ENCODE results near the gene GPR161. TPM values are rescaled to one million over a fixed set of nuclear protein-coding genes. Genes with fewer than 3 reads are reported as not detected.

Gene GPR161
- polyA plus RNA-seq, 2 of the 4 experiments (the other 2 are of a cell fraction): 7.8 to 9.4 TPM

DNA sequence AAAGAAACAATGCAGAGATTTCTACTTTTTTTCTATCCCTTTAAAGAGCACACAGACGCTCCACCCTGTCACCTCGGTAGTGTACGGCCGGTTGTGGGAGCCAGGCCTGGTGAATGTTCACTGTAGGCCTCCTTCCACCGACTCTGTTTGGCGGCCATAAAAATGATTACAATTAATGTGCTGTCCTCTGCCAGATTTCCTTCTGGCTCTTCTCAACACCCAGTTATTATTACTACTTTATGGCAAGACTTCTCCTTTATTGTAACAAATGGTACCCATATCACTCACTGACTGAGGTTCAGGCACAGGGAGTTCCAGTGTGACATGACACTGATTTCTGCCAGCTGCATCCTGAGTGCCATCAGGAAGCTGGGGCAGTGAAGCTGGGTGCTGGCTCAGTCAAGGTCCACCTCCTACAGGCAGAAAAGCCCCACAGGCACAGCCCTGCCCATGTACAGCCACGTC, 37.4 kb downstream of the GPR161 start:
- FAIRE-seq: no peak
- Histone ChIP-seq H3K4me3 (no peak overlapping the region), H3K4me2 (no peak overlapping the region), H3K4me1 (no peaks in the 10 kb centered on the region), H3K27ac (no peak overlapping the region), H3K9me3 (no peaks in the 10 kb centered on the region)
- ATAC-seq: no peak
- no peak for TF ChIP-seq FOXS1 (CRISPR knock-in tag; IDR thresholded peaks at IDR 0.05)
- no peak for TF ChIP-seq PHF8 (IDR thresholded peaks at IDR 0.05; ENCODE audit: borderline replicate concordance, low read depth)
- no peak for TF ChIP-seq NFE2L2 (conservative IDR thresholded peaks at IDR 0.05; ENCODE audit: low read length)
- no peak for TF ChIP-seq SMC3 (IDR thresholded peaks at IDR 0.05)
- TF ChIP-seq ZNF302 (CRISPR knock-in tag; IDR thresholded peaks at IDR 0.05): no peak
- TF ChIP-seq, protein P1, sequence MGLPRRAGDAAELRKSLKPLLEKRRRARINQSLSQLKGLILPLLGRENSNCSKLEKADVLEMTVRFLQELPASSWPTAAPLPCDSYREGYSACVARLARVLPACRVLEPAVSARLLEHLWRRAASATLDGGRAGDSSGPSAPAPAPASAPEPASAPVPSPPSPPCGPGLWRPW (IDR thresholded peaks at IDR 0.05): no peak
- TF ChIP-seq POLR2A (IDR thresholded peaks at IDR 0.05; ENCODE audit: low read length): no peak
- TF ChIP-seq, protein P2, sequence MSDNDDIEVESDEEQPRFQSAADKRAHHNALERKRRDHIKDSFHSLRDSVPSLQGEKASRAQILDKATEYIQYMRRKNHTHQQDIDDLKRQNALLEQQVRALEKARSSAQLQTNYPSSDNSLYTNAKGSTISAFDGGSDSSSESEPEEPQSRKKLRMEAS (IDR thresholded peaks at IDR 0.05): no peak
- TF ChIP-seq TFCP2L1 (CRISPR knock-in tag; IDR thresholded peaks at IDR 0.05): no peak
- TF ChIP-seq HOXA7 (CRISPR knock-in tag; IDR thresholded peaks at IDR 0.05): no peak
- no peak for TF ChIP-seq USF2 (IDR thresholded peaks at IDR 0.05)
- no peak for TF ChIP-seq ZFP36 (IDR thresholded peaks at IDR 0.05; ENCODE audit: borderline replicate concordance, partially characterized antibody)
- TF ChIP-seq RFX5 (IDR thresholded peaks at IDR 0.05): no peak
- TF ChIP-seq FOSB (CRISPR knock-in tag; IDR thresholded peaks at IDR 0.05): no peak
- CTCF ChIA-PET: interaction anchor here (10.5 kb wide), 1 partner anchor 16 kb away, joined by 94 read pairs; no protein-coding TSS in a partner anchor
- WGBS (ENCODE audit: missing lambda C conversion rate): 88% methylated on average over 7 of the region's 7 CpGs
- POLR2A ChIA-PET: no interaction called here
- DNase-seq (ENCODE audit: low read depth in 1 of 2, low spot score in 1 of 2): no peak

DNA sequence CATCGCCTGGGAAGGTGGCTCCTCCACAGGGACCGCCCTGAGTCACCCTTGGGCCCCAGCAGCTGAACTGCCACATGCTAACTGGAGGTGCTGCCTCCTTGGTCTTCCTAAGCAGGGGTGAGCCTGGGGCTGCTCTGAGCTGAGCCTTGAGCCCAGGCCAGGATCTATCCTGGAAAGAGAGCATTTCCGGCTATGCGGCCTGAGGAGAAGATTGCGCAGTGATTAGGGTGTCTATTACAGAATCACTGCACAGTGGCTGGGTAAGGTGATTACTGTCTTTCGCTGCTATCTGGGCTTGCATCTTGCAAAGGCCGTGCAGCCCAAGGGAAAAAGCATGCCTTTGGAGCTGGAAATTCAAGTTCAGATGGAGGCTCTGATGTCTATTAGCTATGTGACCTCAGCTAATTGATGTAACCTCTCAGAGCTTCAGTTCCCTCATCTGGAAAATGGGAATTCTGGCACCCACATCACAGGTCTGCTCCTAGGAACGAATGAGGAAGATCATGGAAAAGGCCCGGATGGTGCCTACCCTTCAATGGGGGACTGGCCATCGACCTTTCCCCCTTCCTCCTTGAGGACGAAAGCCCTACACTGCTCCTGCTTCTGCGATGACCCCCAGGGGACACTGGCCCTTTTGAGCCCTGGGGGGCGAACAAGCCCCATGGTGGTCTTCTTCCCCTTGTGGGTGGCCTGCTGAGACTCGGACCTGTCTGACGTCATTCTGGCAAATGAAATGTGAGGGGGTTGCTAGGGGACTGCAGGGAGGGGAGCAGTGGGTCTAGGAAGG, 38.0 kb downstream of the GPR161 start:
- no peak; a peak in 1 of 6 replicates for ATAC-seq

DNA sequence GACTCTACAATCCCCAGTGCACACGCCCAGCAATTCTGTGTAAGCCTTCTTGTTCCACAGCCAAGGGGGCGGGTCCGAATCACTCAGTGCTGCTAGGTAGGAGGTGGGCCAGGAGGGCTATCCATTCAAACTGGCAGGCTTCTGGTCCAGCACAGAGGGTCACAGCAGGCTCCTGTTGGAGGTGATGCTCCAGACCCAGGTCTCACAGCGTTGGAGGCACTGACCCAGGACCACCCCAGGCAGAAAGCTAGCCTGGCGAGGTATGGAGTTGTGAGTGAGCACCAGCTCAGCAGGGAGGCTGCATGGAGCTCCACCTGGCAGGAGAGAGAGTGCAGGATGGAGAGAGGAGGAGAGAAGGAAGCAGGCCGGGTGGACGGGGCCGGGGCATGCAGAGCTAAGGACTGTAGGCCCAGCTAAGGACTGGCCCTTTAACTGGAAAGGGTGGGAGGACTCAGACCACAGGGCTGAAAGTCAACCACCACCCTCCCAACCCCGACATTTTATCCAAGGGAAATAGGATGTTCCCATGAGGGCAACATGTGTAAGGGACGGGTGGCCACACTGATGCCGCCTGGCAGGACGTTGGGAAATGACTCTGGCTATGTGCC, 38.7 kb downstream of the GPR161 start:
- Histone ChIP-seq H3K9me3 (no peaks in the 10 kb centered on the region), H3K4me3 (no peak overlapping the region), H3K27ac (no peak overlapping the region), H3K4me2 (no peak overlapping the region), H3K4me1 (no peaks in the 10 kb centered on the region)
- DNase-seq (ENCODE audit: low read depth in 1 of 2, low spot score in 1 of 2) (no peak), ATAC-seq (no peak), FAIRE-seq (no peak)
- WGBS (ENCODE audit: missing lambda C conversion rate): 84% methylated on average over 12 of the region's 12 CpGs
- TF ChIP-seq, protein P3, sequence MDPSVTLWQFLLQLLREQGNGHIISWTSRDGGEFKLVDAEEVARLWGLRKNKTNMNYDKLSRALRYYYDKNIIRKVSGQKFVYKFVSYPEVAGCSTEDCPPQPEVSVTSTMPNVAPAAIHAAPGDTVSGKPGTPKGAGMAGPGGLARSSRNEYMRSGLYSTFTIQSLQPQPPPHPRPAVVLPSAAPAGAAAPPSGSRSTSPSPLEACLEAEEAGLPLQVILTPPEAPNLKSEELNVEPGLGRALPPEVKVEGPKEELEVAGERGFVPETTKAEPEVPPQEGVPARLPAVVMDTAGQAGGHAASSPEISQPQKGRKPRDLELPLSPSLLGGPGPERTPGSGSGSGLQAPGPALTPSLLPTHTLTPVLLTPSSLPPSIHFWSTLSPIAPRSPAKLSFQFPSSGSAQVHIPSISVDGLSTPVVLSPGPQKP (IDR thresholded peaks at IDR 0.05; ENCODE audit: low read depth, low read length): no peak
- TF ChIP-seq, protein P2 (IDR thresholded peaks at IDR 0.05): no peak
- TF ChIP-seq PHF8 (IDR thresholded peaks at IDR 0.05; ENCODE audit: borderline replicate concordance, low read depth) (no peak), FOSL2 (IDR thresholded peaks at IDR 0.05) (no peak), FOSL2 (CRISPR knock-in tag; IDR thresholded peaks at IDR 0.05) (no peak), RFX5 (IDR thresholded peaks at IDR 0.05) (no peak), POLR2AphosphoS2 (conservative IDR thresholded peaks at IDR 0.05; ENCODE audit: low read length) (no peak), SREBF2 (IDR thresholded peaks at IDR 0.05) (no peak), ZSCAN20 (CRISPR knock-in tag; IDR thresholded peaks at IDR 0.05) (no peak), CEBPB (IDR thresholded peaks at IDR 0.05) (no peak), TP53 (CRISPR knock-in tag; IDR thresholded peaks at IDR 0.05) (no peak), EHF (CRISPR knock-in tag; IDR thresholded peaks at IDR 0.05) (no peak), CHD4 (IDR thresholded peaks at IDR 0.05; ENCODE audit: borderline replicate concordance) (no peak), ZNF302 (CRISPR knock-in tag; IDR thresholded peaks at IDR 0.05) (no peak), NPAS2 (CRISPR knock-in tag; IDR thresholded peaks at IDR 0.05; ENCODE audit: borderline replicate concordance) (no peak), HDAC2 (IDR thresholded peaks at IDR 0.05) (no peak)
- ChIA-PET CTCF (interaction anchor here (0.9 to 10.5 kb wide), 2 partner anchors 15 kb away, joined by 3 to 94 read pairs; no protein-coding TSS in a partner anchor), POLR2A (no interaction called here)

More for the DNA sequence above, 38.0 kb downstream of the GPR161 start:
- Histone ChIP-seq H3K27ac (no peak overlapping the region), H3K4me3 (no peak overlapping the region), H3K9me3 (no peaks in the 10 kb centered on the region), H3K4me2 (no peak overlapping the region), H3K4me1 (no peaks in the 10 kb centered on the region)
- ChIA-PET POLR2A (no interaction called here), CTCF (interaction anchor here (0.9 to 10.5 kb wide), 2 partner anchors 14 to 16 kb away, joined by 3 to 94 read pairs; no protein-coding TSS in a partner anchor)
- TF ChIP-seq RARB (CRISPR knock-in tag; IDR thresholded peaks at IDR 0.05) (no peak), NFE2L2 (conservative IDR thresholded peaks at IDR 0.05; ENCODE audit: low read length) (no peak), SREBF2 (IDR thresholded peaks at IDR 0.05) (no peak), KDM5A (IDR thresholded peaks at IDR 0.05) (no peak), TFCP2L1 (CRISPR knock-in tag; IDR thresholded peaks at IDR 0.05) (no peak), NR3C1 (IDR thresholded peaks at IDR 0.05) (no peak)
- FAIRE-seq (no peak), DNase-seq (ENCODE audit: low read depth in 1 of 2, low spot score in 1 of 2) (no peak)
- 90% methylated on average over 14 of the region's 15 CpGs for WGBS (ENCODE audit: missing lambda C conversion rate)

Data from A549 (cell line).